BLaER1 (cell line): ENCODE results near the gene SACM1L.

Experiments
- H3K27ac ChIP-seq: shearing (Covaris generic); formaldehyde crosslinking; 2 replicates; pipeline ENCODE4 v1.8.1; 2022
- H3K27me3 ChIP-seq: shearing (Covaris generic); formaldehyde crosslinking; 2 replicates; pipeline ENCODE4 v1.8.1; 2022
- H3K36me3 ChIP-seq: shearing (Covaris generic); formaldehyde crosslinking; 2 replicates; pipeline ENCODE4 v1.8.1; 2022
- H3K4me1 ChIP-seq: shearing (Covaris generic); formaldehyde crosslinking; 2 replicates; pipeline ENCODE4 v1.8.1; 2022
- H3K4me2 ChIP-seq: shearing (Covaris generic); formaldehyde crosslinking; 2 replicates; pipeline ENCODE4 v1.8.1; 2022
- H3K4me3 ChIP-seq: shearing (Covaris generic); formaldehyde crosslinking; 2 replicates; pipeline ENCODE4 v1.8.1; 2022
- H3K9ac ChIP-seq: shearing (Covaris generic); formaldehyde crosslinking; 2 replicates; pipeline ENCODE4 v1.8.1; 2022
- H3K9me3 ChIP-seq: shearing (Covaris generic); formaldehyde crosslinking; 2 replicates; pipeline ENCODE4 v1.8.1; 2022
- H4K20me1 ChIP-seq: shearing (Covaris generic); formaldehyde crosslinking; 2 replicates; pipeline ENCODE4 v1.8.1; 2022
- Cebpa-rat ChIP-seq: shearing (Covaris generic); IDR thresholded peaks from 2 replicates; pipeline ENCODE4 v1.8.1; 2022

The SACM1L gene

GRCh38 chr3:45688882-45689786 lies at the start of gene SACM1L:
TSS of gene SACM1L (plus strand) at chr3:45689396. CDS start at chr3:45689466, 70 bp downstream.
- peak within 1 kb of the TSS; percentile 86 for H3K4me2 ChIP-seq
- no peaks in the 10 kb centered on the region for H3K27me3 ChIP-seq
- H3K9ac ChIP-seq, result peak within 1 kb of the TSS; percentile 90
- 0 out of 2 replicates have a peak, but pooled peaks have one; percentile 15 for TF ChIP-seq Cebpa-rat
- H3K4me1 ChIP-seq, result peaks cover 50% of the 10 kb centered on the region
- H3K4me3 ChIP-seq, result peak within 1 kb of the TSS; percentile 83
- H3K9me3 ChIP-seq, result no peaks in the 10 kb centered on the region
- H3K27ac ChIP-seq, result peak within 1 kb of the TSS; percentile 89
- peaks cover 22% of the 10 kb centered on the region for H3K36me3 ChIP-seq
- peaks cover 49% of the 10 kb centered on the region for H4K20me1 ChIP-seq

GRCh38 chr3:45640091-45640507 lies 49.1 kb upstream of the SACM1L start:
- H3K4me2 ChIP-seq, result peak overlapping the region; percentile 67
- H3K9ac ChIP-seq, result no peak overlapping the region
- H3K27ac ChIP-seq, result 0 out of 2 replicates have a peak overlapping the region, but pooled peaks have one; percentile 31
- no peaks in the 10 kb centered on the region for H3K27me3 ChIP-seq
- H3K36me3 ChIP-seq, result peaks cover 98% of the 10 kb centered on the region
- H3K9me3 ChIP-seq, result 0 out of 2 replicates have a peak, but pooled peaks cover 6% of the 10 kb centered on the region
- H3K4me1 ChIP-seq, result peaks cover 23% of the 10 kb centered on the region
- no peak for TF ChIP-seq Cebpa-rat
- H3K4me3 ChIP-seq, result no peak overlapping the region
- peaks cover 79% of the 10 kb centered on the region for H4K20me1 ChIP-seq

DNA sequence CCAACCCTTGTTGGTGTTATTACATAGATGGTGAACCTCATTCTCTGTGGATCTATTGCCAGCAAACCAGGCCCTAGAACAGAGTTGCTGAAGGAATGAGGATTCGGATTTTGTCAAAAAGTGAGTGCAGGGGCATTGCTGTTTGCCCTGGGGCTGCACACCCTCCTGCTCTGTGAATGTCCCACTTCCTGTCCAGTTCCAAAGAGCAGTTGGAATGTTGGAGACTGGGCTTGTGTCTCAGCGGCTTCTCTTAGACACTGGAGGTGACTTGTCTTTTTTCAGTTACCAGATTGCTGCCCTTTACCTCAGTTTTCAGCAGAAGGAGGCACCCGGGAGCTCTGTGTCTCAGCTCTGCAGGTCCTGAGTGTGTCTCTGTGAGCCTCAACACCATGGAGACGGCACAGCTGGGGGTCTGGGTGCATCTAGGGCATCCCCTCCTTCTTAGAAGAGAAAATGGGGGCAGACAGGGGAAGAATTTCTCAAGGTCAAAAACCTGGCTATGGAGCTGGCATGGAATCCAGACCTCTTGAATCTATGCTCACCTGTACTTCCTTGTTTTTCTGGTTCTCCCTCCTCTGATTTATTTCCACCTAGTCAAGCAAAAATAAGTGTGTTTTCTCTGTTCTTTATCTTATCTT lies 48.4 kb upstream of the SACM1L start:
- H3K27ac ChIP-seq, result 0 out of 2 replicates have a peak overlapping the region, but pooled peaks have one; percentile 11
- H3K4me1 ChIP-seq, result peaks cover 23% of the 10 kb centered on the region
- peaks cover 98% of the 10 kb centered on the region for H3K36me3 ChIP-seq
- TF ChIP-seq Cebpa-rat, result no peak
- H3K9ac ChIP-seq, result no peak overlapping the region
- H3K9me3 ChIP-seq, result 0 out of 2 replicates have a peak, but pooled peaks cover 6% of the 10 kb centered on the region
- H3K4me2 ChIP-seq, result no peak overlapping the region
- no peak overlapping the region for H3K4me3 ChIP-seq
- no peaks in the 10 kb centered on the region for H3K27me3 ChIP-seq
- H4K20me1 ChIP-seq, result peaks cover 79% of the 10 kb centered on the region

DNA sequence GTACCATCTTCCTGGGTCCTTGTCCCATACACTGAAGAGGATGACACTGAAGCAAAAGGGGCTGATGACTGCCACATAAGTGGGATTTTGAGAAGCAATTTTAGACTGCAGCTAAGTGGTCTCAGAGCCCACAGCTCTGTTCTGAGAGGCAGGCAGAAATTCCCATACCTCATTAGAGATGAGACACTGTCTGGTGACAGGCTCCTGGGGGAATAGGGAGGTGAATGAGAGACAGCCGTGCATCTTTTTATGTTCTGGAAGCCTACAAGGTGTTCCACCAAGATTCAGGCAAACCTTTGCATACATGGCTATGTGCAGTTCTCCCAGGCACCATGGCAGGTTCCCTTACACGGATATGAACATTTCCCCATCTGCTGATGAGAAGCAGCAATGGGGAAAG lies 47.4 kb upstream of the SACM1L start:
- Histone ChIP-seq H3K9ac (no peak overlapping the region), H4K20me1 (peaks cover 80% of the 10 kb centered on the region), H3K4me3 (no peak overlapping the region), H3K27me3 (no peaks in the 10 kb centered on the region), H3K9me3 (0 out of 2 replicates have a peak, but pooled peaks cover 6% of the 10 kb centered on the region), H3K36me3 (peaks cover 98% of the 10 kb centered on the region), H3K4me1 (peaks cover 23% of the 10 kb centered on the region), H3K27ac (no peak overlapping the region), H3K4me2 (no peak overlapping the region)
- TF ChIP-seq Cebpa-rat, result no peak

DNA sequence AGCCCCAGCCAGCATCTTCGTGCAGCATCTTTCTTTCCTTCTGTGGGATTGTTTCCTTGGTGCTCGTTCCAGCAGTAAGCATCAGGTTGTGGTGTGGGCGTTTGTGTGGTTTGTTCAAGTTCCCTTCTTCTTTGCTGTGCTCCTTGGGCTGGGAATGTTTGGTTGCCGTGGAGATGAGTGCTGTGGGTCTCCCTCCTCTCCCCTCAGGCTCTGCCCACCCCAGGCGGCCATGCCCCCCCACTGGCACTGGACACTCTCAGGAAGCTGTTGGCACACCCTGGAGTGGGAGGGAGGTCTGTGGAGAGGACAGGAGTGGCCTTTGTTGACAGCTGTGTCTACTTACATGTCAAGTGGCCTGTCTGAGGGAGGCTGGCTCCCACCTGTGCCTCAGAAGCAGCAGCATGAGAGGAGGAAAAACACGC lies 46.5 kb upstream of the SACM1L start:
- peaks cover 8% of the 10 kb centered on the region for H3K9me3 ChIP-seq
- peaks cover 98% of the 10 kb centered on the region for H3K36me3 ChIP-seq
- H3K4me1 ChIP-seq, result peaks cover 28% of the 10 kb centered on the region
- no peak overlapping the region for H3K9ac ChIP-seq
- no peak overlapping the region for H3K4me2 ChIP-seq
- TF ChIP-seq Cebpa-rat, result no peak
- peaks cover 89% of the 10 kb centered on the region for H4K20me1 ChIP-seq
- no peaks in the 10 kb centered on the region for H3K27me3 ChIP-seq
- H3K27ac ChIP-seq, result no peak overlapping the region
- no peak overlapping the region for H3K4me3 ChIP-seq

- Histone ChIP-seq H3K4me3 (no peak overlapping the region), H3K27me3 (no peaks in the 10 kb centered on the region), H3K27ac (no peak overlapping the region), H3K4me2 (no peak overlapping the region), H4K20me1 (peaks cover 92% of the 10 kb centered on the region), H3K9me3 (peaks cover 21% of the 10 kb centered on the region), H3K4me1 (peaks cover 19% of the 10 kb centered on the region), H3K9ac (no peak overlapping the region), H3K36me3 (peaks cover 98% of the 10 kb centered on the region)
- TF ChIP-seq Cebpa-rat, result no peak
Measured at GRCh38 chr3:45644063-45644790, 45.0 kb upstream of the SACM1L start.

GRCh38 chr3:45644791-45645201 lies 44.4 kb upstream of the SACM1L start:
- H4K20me1 ChIP-seq, result peaks cover 87% of the 10 kb centered on the region
- H3K27me3 ChIP-seq, result no peaks in the 10 kb centered on the region
- peaks cover 94% of the 10 kb centered on the region for H3K36me3 ChIP-seq
- no peak overlapping the region for H3K4me3 ChIP-seq
- H3K4me1 ChIP-seq, result peaks cover 13% of the 10 kb centered on the region
- H3K27ac ChIP-seq, result no peak overlapping the region
- H3K4me2 ChIP-seq, result no peak overlapping the region
- H3K9me3 ChIP-seq, result peaks cover 24% of the 10 kb centered on the region
- no peak overlapping the region for H3K9ac ChIP-seq
- no peak for TF ChIP-seq Cebpa-rat

DNA sequence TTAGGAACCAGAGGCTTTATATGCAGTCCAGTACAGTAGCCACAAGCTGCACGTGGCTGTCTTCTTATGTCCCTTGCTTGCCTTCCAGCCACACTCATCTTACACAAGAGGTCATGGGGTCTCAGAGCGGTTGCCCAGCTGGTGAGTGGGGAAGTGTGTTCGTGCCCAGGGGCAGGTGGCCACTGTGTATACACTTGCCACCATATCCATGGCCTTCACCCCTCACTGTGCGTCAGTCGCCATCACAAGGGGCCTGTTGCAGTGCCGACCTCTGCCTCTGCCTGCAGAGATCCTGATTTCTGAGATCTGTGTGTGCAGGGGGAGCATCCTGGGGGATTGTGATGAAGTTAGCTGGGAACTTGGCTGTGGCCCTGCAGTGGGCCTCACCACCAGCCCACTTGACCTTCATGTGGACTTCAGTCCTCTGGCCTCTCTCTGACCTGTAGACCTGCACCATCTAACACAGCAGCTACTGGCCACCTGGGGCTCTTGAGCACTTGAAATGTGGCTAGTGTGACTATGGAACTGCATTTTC lies 43.1 kb upstream of the SACM1L start:
- Histone ChIP-seq H3K9me3 (peaks cover 27% of the 10 kb centered on the region), H3K9ac (no peak overlapping the region), H3K36me3 (peaks cover 87% of the 10 kb centered on the region), H3K4me3 (no peak overlapping the region), H3K4me2 (no peak overlapping the region), H3K4me1 (peaks cover 5% of the 10 kb centered on the region), H4K20me1 (peaks cover 75% of the 10 kb centered on the region), H3K27ac (no peak overlapping the region), H3K27me3 (no peaks in the 10 kb centered on the region)
- no peak for TF ChIP-seq Cebpa-rat

- Histone ChIP-seq H3K27me3 (no peaks in the 10 kb centered on the region), H3K36me3 (peaks cover 86% of the 10 kb centered on the region), H3K9me3 (peaks cover 27% of the 10 kb centered on the region), H3K9ac (no peak overlapping the region), H3K4me2 (no peak overlapping the region), H3K4me1 (peaks cover 6% of the 10 kb centered on the region), H4K20me1 (peaks cover 77% of the 10 kb centered on the region), H3K4me3 (no peak overlapping the region), H3K27ac (no peak overlapping the region)
- no peak for TF ChIP-seq Cebpa-rat
Measured at GRCh38 chr3:45647148-45647619, 42.0 kb upstream of the SACM1L start.
